Esophagus squamous epithelium (tissue), 4 donors: ENCODE measurements around the gene QKI.

Experiments
- POLR2A ChIP-seq, 4 donors: fragments of 450-650 bp; IDR thresholded peaks; one replicate each; pipeline ENCODE4 v1.6.1; 2017; ENCODE audit warnings: antibody characterized with exemption in 4 of 4, mild to moderate bottlenecking in 4 of 4, moderate library complexity in 3 of 4
- TF ChIP-seq, protein P1 (sequence below), 6 experiments: fragments of 450-650 bp in 4 of 6; fragments of 200-600 bp in 2 of 6; sonication (generic) in 2 of 6; IDR thresholded peaks; one replicate each; pipeline ENCODE4 v1.5.1; 2016 to 2019; ENCODE audit warnings: antibody characterized with exemption in 6 of 6, mild to moderate bottlenecking in 4 of 6, moderate library complexity in 4 of 6

DNA sequence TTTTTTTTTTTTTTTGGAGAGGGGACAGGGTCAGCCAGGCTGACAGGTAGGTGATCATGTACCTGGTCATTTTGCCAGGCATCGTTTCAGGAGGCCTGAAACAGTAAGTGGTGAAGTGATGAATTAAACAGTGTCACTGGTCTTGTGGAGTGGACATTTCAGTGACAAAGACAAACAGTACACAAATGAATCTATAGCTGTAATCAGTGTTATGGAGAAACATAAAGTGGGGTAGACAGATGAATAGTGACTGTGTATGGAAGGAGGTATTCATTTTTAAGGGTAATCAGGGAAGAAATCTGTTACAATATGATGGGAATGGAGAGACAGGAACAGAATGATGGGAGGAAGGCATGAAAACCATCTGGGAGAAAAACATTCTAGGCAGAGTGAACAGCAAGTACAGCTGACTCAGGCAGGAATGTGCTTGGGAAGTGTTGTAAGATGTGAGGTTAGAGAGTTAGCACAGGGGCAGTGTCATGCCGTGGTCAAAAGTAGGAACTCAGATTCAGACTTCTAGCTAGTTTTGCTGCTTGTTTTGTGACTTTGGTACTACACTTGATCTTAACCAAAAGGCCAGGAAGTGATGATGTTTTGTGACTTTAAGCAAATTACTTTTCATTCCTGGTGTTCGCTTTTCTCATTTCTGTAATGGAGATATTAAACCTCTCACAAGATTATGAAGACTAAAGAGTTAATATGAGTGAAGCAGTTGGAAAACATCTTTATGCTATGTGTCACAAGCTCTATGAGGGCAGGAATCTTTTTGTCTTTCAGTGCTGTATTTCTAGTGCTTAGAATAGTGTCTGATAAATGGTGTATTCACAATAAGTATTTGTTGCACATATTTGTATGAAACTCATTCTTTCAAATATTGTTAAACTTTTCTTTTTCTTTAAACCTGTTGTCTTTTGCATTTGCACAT lies 43.4 kb downstream of the QKI start:
- TF ChIP-seq, protein P1, sequence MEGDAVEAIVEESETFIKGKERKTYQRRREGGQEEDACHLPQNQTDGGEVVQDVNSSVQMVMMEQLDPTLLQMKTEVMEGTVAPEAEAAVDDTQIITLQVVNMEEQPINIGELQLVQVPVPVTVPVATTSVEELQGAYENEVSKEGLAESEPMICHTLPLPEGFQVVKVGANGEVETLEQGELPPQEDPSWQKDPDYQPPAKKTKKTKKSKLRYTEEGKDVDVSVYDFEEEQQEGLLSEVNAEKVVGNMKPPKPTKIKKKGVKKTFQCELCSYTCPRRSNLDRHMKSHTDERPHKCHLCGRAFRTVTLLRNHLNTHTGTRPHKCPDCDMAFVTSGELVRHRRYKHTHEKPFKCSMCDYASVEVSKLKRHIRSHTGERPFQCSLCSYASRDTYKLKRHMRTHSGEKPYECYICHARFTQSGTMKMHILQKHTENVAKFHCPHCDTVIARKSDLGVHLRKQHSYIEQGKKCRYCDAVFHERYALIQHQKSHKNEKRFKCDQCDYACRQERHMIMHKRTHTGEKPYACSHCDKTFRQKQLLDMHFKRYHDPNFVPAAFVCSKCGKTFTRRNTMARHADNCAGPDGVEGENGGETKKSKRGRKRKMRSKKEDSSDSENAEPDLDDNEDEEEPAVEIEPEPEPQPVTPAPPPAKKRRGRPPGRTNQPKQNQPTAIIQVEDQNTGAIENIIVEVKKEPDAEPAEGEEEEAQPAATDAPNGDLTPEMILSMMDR (IDR thresholded peaks at IDR 0.05): no peak
- TF ChIP-seq POLR2A (IDR thresholded peaks at IDR 0.05): no peak
